Fibroblast of peridontal ligament (primary cell): ENCODE data around the gene ABCC3.

Experiments used
- DNase-seq: peaks from one replicate; pipeline ENCODE4 v3.0.0-alpha.2; 2010; ENCODE audit errors: extremely low read depth

ABCC3 gene

GRCh38 chr17:50642071-50642721 is 7.5 kb downstream of the ABCC3 start:
- DNase-seq, result no peak

GRCh38 chr17:50642722-50643656 is 8.3 kb downstream of the ABCC3 start:
- DNase-seq, result no peak

GRCh38 chr17:50645748-50646682 is 11.3 kb downstream of the ABCC3 start:
- DNase-seq, result no peak

GRCh38 chr17:50647187-50647586 is 12.5 kb downstream of the ABCC3 start:
- DNase-seq, result no peak

- peak; percentile 18 for DNase-seq
Observed at GRCh38 chr17:50649042-50649908, 14.6 kb downstream of the ABCC3 start.

GRCh38 chr17:50651661-50652060 is 17.0 kb downstream of the ABCC3 start:
- DNase-seq, result no peak

GRCh38 chr17:50653738-50654137 is 19.1 kb downstream of the ABCC3 start:
- no peak for DNase-seq

GRCh38 chr17:50656509-50656908 is 21.8 kb downstream of the ABCC3 start:
- DNase-seq, result no peak

GRCh38 chr17:50657054-50657453 is 22.4 kb downstream of the ABCC3 start:
- no peak for DNase-seq

GRCh38 chr17:50657627-50658026 is 22.9 kb downstream of the ABCC3 start:
- no peak for DNase-seq

GRCh38 chr17:50658616-50659015 is 23.9 kb downstream of the ABCC3 start:
- no peak for DNase-seq

- DNase-seq, result no peak
Observed at GRCh38 chr17:50659179-50659578, 24.5 kb downstream of the ABCC3 start.

- peak; percentile 14 for DNase-seq
Observed at GRCh38 chr17:50660042-50660886, 25.6 kb downstream of the ABCC3 start.

- DNase-seq, result no peak
Observed at GRCh38 chr17:50660887-50661345, 26.2 kb downstream of the ABCC3 start.

GRCh38 chr17:50661348-50661747 is 26.7 kb downstream of the ABCC3 start:
- no peak for DNase-seq

GRCh38 chr17:50661795-50662391 is 27.2 kb downstream of the ABCC3 start:
- peak; percentile 70 for DNase-seq

GRCh38 chr17:50662632-50663225 is 28.0 kb downstream of the ABCC3 start:
- DNase-seq, result no peak

- DNase-seq, result no peak
Observed at GRCh38 chr17:50663812-50664374, 29.2 kb downstream of the ABCC3 start.
